8988T (cell line): ENCODE measurements around the gene LRRC42.

ENCODE experiments used
- DNase-seq: peaks from one replicate; pipeline ENCODE4 v3.0.0; 2011

Gene LRRC42

DNA sequence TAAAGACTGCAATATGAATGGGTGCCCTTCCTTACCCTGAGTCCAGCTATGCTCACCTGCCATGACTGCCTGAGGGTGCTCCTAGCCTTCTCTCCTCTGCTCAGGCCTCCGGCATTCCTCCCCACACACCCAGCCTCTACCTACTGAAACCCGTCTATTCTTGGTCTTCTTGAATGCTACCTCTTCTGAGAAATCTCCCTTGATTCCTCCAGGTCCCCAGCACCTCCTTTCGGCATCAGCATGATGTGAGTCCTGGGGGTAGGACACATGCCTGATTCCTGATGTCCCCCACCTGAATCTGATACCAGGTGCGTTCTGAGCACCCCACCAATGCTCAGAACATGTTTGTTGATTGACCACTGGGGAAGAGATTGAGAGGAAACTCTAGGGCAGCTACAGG lies 63.3 kb downstream of the LRRC42 start:
- DNase-seq = no peak

DNA sequence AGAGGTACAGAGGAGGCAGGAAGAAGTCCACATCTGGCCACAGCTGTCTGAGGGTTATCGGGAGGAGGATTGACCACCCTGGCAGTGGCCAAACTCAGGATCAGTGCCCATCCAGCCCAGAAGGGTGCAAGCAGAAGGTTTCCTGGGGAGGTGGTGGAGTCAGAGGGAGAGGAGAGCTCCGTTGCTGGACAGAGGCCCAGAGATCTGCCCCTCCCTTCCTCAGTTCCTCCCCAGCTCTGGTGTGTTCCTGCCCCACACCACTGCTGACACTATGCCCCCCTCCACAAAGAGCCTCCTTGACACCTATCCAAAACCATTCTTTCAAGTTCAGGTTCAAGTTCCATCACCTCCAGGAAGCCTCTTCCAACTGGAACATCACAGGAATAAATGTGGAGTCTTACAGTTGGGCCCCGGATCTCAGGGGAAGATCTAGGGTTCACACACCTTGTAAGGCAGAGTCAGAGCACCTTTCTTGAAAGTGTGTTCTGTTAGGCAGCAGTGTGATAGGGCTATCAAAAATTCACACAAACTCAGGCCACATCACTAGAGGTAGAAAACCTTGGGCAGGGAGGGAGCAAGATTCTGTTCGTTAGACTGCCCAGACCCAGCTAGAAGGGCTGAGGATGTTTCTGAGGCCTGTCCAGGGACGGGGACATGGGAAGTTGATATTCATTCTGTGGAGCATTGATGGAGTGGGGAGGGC lies 64.4 kb downstream of the LRRC42 start:
- no peak for DNase-seq

DNA sequence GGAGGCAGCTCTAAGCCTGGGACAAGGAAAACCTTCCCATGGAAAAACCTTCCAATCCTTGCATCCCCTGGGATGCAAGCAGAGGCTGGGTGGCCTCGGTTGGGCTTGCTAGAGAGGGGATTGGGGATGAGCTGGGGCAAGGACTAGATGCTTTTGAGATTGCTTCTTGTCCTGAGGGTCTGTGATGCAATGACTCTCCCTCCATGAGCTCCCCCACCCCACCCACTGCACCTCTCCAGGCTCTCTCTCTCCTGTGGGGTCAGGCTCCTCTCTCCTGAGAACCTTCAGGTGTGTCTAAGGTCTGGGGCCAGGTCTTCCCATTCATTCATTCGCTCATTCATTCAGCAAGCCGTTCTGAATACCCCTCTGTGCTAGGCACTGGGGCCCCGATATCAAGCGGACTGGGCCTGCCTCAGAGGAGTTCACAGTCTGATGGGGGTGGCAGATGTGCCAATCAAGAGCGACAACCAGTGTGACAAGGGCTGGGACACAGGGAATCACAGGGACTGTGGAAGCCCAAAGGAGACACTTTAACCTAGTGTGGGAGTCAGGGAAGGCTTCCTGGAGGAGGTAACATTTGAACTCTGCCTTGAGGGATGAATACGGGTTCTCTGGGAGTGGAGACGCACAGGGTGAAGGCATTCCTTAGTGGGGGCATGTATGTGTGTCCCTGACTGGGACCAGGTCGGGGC lies 65.3 kb downstream of the LRRC42 start:
- no peak for DNase-seq

DNA sequence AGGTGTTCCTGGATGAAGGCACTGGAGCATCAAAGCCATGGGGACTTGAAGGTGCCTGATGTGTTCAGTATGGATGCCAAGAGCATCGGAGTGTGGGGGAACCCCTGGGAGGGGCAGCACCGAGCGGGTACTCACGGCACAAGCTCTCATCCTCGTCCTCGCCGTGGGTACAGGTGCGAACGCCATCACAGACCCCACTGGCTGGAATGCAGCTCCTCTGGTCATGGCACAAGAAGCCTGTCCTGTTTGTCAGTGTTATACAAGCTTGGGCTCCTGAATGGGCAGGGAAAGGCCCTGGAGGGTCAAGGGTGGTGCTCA lies 65.8 kb downstream of the LRRC42 start:
- DNase-seq = no peak

DNA sequence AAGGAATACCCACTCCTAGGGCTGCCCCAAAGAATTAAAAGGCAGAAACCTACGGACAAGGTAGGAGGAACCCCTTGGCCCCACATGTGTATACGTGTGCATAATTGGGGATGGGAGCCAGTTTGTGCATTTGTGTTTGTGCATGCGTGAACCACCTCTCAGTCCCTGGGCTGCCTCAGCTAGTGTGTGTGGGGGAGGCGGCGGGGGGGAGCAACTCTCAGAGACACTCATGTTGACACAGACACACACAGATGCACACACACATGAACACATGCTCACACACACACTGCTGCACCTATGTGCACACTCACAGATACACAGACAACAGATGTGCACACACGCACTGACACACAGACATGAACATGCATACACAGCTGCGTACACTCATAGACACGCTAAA lies 66.7 kb downstream of the LRRC42 start:
- no peak for DNase-seq

DNA sequence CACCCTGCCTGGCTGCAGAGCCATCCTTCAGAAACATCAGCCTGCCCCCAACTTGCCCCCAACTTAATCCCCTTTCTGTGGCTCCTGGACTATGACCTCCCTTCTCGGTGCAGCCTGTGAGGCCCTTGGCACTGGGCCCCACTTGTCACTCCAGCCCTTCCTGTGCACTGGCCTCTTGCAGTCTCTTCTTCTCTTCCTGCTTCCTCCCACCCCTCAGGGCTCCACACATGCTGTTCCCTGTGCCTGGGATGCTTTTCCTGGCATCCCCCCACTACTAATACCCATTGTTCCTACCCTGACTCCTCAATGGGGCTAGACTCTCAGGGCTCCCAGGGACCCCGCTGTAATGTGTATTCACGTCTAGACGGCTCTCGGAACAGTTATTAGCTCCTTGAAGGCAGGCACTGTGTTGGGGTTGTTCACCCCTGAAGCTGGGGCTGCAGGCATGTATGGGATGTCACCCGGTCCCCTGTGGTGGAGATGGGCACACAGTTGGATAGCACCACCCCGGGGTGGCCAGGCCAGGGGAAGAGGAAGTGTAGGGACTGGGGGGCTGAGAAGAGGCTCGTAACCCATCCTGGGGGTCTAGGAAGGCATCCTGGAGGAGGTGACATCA lies 67.4 kb downstream of the LRRC42 start:
- no peak for DNase-seq

DNA sequence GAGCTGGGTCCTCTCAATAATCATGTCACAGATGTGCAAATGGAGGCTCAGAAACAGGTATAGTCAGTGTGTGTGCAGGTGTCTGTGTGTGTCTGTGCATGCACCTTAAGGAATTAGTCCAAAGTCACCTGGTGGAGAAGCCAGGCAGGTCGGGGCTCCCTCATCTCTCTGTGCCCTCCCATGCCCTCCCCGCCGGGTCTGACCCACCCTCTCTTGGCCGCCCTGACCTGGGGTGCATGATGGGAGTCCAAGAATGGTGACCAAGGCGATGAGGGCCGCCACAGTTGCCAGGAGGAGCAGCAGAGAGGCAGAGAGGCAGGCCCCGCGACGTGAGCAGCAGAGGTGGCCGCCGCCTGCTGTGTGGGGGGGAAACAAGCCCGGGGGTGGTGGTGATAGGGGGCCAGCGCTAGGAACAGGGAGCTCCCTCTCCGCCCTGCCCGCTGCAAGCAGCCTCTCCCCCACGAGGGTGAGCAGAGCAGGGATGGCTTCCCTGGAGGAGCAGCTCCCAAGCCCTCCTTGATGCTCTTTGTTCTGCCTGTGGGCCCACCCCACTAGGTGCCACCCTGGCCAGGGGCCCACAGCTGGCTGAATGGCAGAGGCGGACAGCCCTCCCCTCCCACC lies 68.0 kb downstream of the LRRC42 start:
- DNase-seq = no peak

DNA sequence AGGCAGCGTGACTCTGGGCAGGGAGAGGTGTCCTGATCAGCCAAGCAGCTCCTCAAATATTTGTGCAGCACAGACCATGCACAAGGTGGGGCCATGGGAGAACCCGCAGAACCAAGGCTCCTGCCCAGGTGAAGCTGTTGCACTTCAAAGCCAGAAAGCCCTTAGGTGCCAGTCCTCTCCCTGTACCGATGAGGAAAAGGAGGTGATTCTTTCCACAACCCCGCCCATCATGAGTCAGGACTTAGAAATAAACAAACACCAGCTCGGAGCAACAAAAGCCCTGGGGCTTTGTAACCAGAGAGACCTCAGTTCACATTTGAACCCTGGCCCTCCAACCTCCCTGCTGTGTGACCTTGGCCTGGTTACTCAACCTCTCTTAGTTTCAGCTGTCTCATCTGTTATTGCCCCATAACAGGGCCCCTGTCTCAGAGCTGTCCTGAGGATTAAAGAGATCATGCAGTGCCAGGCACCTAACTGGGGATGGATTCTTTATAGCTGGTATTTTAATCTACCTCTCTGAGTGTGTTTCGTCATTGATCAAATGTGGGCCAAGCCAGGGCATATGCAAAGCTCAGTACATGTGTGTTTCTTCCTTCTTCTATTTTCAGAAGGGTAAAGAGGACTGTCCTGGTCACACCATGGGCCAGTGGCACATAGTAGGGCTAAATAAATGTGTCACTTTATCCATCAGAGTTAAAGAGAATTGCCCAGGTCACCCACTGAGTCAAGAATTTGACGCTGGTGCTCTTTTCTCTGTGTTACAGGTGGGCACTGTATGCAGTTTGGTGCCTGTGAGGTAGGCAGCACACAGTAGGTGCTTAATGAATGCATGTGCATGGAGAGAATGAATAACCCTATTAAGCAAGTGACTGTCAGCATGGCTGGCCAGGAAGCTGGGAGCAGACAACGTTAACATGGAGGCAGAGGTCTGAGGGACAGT lies 70.5 kb downstream of the LRRC42 start:
- DNase-seq = no peak
